ENCODE measurements around the gene SMTNL2. TPM values are rescaled to one million over a fixed set of nuclear protein-coding genes. Genes with fewer than 3 reads are reported as not detected.
"Not testable (repeated sequence)": the region's sequence is repeated elsewhere in the genome, so short reads cannot be mapped to it uniquely, and the experiment has no call there.

The SMTNL2 gene
- total RNA-seq, 2 experiments from 2014 or later = not detected

- H3K27me3 Mint-ChIP-seq = peaks cover 49% of the 10 kb centered on the region
- no peak for ATAC-seq
- no peaks in the 10 kb centered on the region for H3K9me3 Mint-ChIP-seq (ENCODE audit: low read depth)
- H3K4me1 Mint-ChIP-seq = peaks cover 18% of the 10 kb centered on the region
- DNase-seq = no peak
- CTCF ChIA-PET = interaction anchor here (0.9 kb wide), 1 partner anchor 9 kb away, joined by 3 read pairs; no protein-coding TSS in a partner anchor
- no peaks in the 10 kb centered on the region for H3K36me3 Mint-ChIP-seq
- no peak overlapping the region for H3K4me3 Mint-ChIP-seq
- H3K27ac Mint-ChIP-seq = no peak overlapping the region
Measured at GRCh38 chr17:4633643-4634042, 49.3 kb downstream of the SMTNL2 start.

- Mint-ChIP-seq H3K4me3 (no peak overlapping the region), H3K4me1 (peaks cover 24% of the 10 kb centered on the region), H3K27ac (no peak overlapping the region), H3K27me3 (peaks cover 57% of the 10 kb centered on the region), H3K36me3 (no peaks in the 10 kb centered on the region), H3K9me3 (ENCODE audit: low read depth) (no peaks in the 10 kb centered on the region)
- CTCF ChIA-PET = no interaction called here
- ATAC-seq (no peak), DNase-seq (no peak)
Measured at GRCh38 chr17:4634976-4635375, 50.6 kb downstream of the SMTNL2 start.

- no peak overlapping the region for H3K27ac Mint-ChIP-seq
Measured at GRCh38 chr17:4635823-4636375, 51.6 kb downstream of the SMTNL2 start.

GRCh38 chr17:4636474-4637100, 52.3 kb downstream of the SMTNL2 start:
- DNase-seq = no peak
- Mint-ChIP-seq H3K4me3 (no peak overlapping the region), H3K27ac (no peak overlapping the region), H3K4me1 (peaks cover 32% of the 10 kb centered on the region), H3K27me3 (peaks cover 69% of the 10 kb centered on the region), H3K36me3 (no peaks in the 10 kb centered on the region), H3K9me3 (ENCODE audit: low read depth) (no peaks in the 10 kb centered on the region)
- CTCF ChIA-PET = interaction anchor here (0.9 kb wide), 1 partner anchor 11 kb away, joined by 3 read pairs; no protein-coding TSS in a partner anchor
- ATAC-seq = no peak

More at GRCh38 chr17:4635823-4636375, 51.6 kb downstream of the SMTNL2 start:
- Mint-ChIP-seq H3K9me3 (ENCODE audit: low read depth) (no peaks in the 10 kb centered on the region), H3K4me1 (peaks cover 28% of the 10 kb centered on the region), H3K27me3 (peaks cover 62% of the 10 kb centered on the region), H3K36me3 (no peaks in the 10 kb centered on the region), H3K4me3 (no peak overlapping the region)
- no peak for DNase-seq
- no peak for ATAC-seq
- CTCF ChIA-PET = no interaction called here

- DNase-seq; ATAC-seq; H3K4me3 Mint-ChIP-seq; H3K36me3 Mint-ChIP-seq; H3K27ac Mint-ChIP-seq; H3K9me3 Mint-ChIP-seq (ENCODE audit: low read depth): not testable (repeated sequence)
- CTCF ChIA-PET = interaction anchor here (0.6 kb wide), 1 partner anchor 18 kb away, joined by 3 read pairs; no protein-coding TSS in a partner anchor
- Mint-ChIP-seq H3K27me3 (peaks cover 81% of the 10 kb centered on the region), H3K4me1 (peaks cover 35% of the 10 kb centered on the region)
Measured at GRCh38 chr17:4638766-4639165, 54.4 kb downstream of the SMTNL2 start.

- peak; percentile 47 for DNase-seq
- not testable (repeated sequence) for H3K27ac Mint-ChIP-seq
Measured at GRCh38 chr17:4639301-4640059, 55.2 kb downstream of the SMTNL2 start.

GRCh38 chr17:4640569-4641188, 56.4 kb downstream of the SMTNL2 start:
- H3K4me3 Mint-ChIP-seq; CTCF ChIA-PET; H3K36me3 Mint-ChIP-seq; H3K9me3 Mint-ChIP-seq (ENCODE audit: low read depth); H3K27ac Mint-ChIP-seq: not testable (repeated sequence)
- Mint-ChIP-seq H3K27me3 (peaks cover 82% of the 10 kb centered on the region), H3K4me1 (peaks cover 30% of the 10 kb centered on the region)
- peak; percentile 52 for DNase-seq
- peak; percentile 38 for ATAC-seq

More at GRCh38 chr17:4639301-4640059, 55.2 kb downstream of the SMTNL2 start:
- H3K36me3 Mint-ChIP-seq; CTCF ChIA-PET; H3K4me3 Mint-ChIP-seq; H3K9me3 Mint-ChIP-seq (ENCODE audit: low read depth): not testable (repeated sequence)
- Mint-ChIP-seq H3K27me3 (peaks cover 82% of the 10 kb centered on the region), H3K4me1 (peaks cover 35% of the 10 kb centered on the region)
- peak; percentile 52 for ATAC-seq

GRCh38 chr17:4641297-4642195, 57.2 kb downstream of the SMTNL2 start, which contains the start of gene ALOX15:
TSS of gene ALOX15 (minus strand) at chr17:4641678. CDS start at chr17:4641651, 27 bp downstream.
- CTCF ChIA-PET = interaction anchor here (0.6 kb wide), 1 partner anchor 151 kb away, joined by 3 read pairs; no protein-coding TSS in a partner anchor
- Mint-ChIP-seq H3K27me3 (peaks cover 81% of the 10 kb centered on the region), H3K36me3 (no peaks in the 10 kb centered on the region), H3K9me3 (ENCODE audit: low read depth) (no peaks in the 10 kb centered on the region), H3K4me1 (peaks cover 21% of the 10 kb centered on the region), H3K27ac (no peak within 1 kb of the TSS), H3K4me3 (no peak within 1 kb of the TSS)
- ATAC-seq (no peak), DNase-seq (no peak)

GRCh38 chr17:4642286-4642685, 58.0 kb downstream of the SMTNL2 start:
- H3K9me3 Mint-ChIP-seq (ENCODE audit: low read depth) = no peaks in the 10 kb centered on the region
- H3K4me3 Mint-ChIP-seq = no peak overlapping the region
- no peak overlapping the region for H3K27ac Mint-ChIP-seq
- CTCF ChIA-PET = no interaction called here
- H3K4me1 Mint-ChIP-seq = peaks cover 18% of the 10 kb centered on the region
- H3K36me3 Mint-ChIP-seq = no peaks in the 10 kb centered on the region
- H3K27me3 Mint-ChIP-seq = peaks cover 79% of the 10 kb centered on the region
- ATAC-seq (no peak), DNase-seq (no peak)

GRCh38 chr17:4643676-4644075, 59.3 kb downstream of the SMTNL2 start:
- H3K27me3 Mint-ChIP-seq = peaks cover 78% of the 10 kb centered on the region
- H3K27ac Mint-ChIP-seq = no peak overlapping the region
- DNase-seq (no peak), ATAC-seq (no peak)
- H3K4me1 Mint-ChIP-seq = peaks cover 17% of the 10 kb centered on the region
- no peaks in the 10 kb centered on the region for H3K9me3 Mint-ChIP-seq (ENCODE audit: low read depth)
- CTCF ChIA-PET = no interaction called here
- H3K36me3 Mint-ChIP-seq = no peaks in the 10 kb centered on the region
- no peak overlapping the region for H3K4me3 Mint-ChIP-seq

- Mint-ChIP-seq H3K4me3 (no peak overlapping the region), H3K9me3 (ENCODE audit: low read depth) (no peaks in the 10 kb centered on the region), H3K27me3 (peaks cover 78% of the 10 kb centered on the region), H3K4me1 (peaks cover 9% of the 10 kb centered on the region), H3K36me3 (no peaks in the 10 kb centered on the region), H3K27ac (no peak overlapping the region)
- CTCF ChIA-PET = no interaction called here
- DNase-seq = no peak
- no peak for ATAC-seq
Measured at GRCh38 chr17:4645642-4646041, 61.3 kb downstream of the SMTNL2 start.

GRCh38 chr17:4648741-4649140, 64.4 kb downstream of the SMTNL2 start:
- H3K27ac Mint-ChIP-seq = no peak overlapping the region
- DNase-seq = no peak
- no peaks in the 10 kb centered on the region for H3K36me3 Mint-ChIP-seq
- no peak for ATAC-seq
- no peaks in the 10 kb centered on the region for H3K9me3 Mint-ChIP-seq (ENCODE audit: low read depth)
- no peaks in the 10 kb centered on the region for H3K4me1 Mint-ChIP-seq
- H3K4me3 Mint-ChIP-seq = no peak overlapping the region
- peaks cover 56% of the 10 kb centered on the region for H3K27me3 Mint-ChIP-seq
- CTCF ChIA-PET = interaction anchor here (1.2 kb wide), 1 partner anchor 149 kb away, joined by 3 read pairs; no protein-coding TSS in a partner anchor
